GM13976 (cell line): Measurements from ENCODE around the gene CARD14.

Experiments used
- DNase-seq: peaks from one replicate; pipeline ENCODE4 v3.0.0; 2012; ENCODE audit warnings: low spot score
- CTCF ChIP-seq: IDR thresholded peaks from 2 replicates; pipeline ENCODE4 v1.5.1; 2012; ENCODE audit warnings: borderline replicate concordance, mild to moderate bottlenecking; ENCODE audit not compliant: insufficient read depth; ENCODE audit errors: extremely low read depth, missing control alignments, control extremely low read depth
- in situ Hi-C: fragments of 300-500 bp; cut with MboI; formaldehyde crosslinking; loops from one replicate; pipeline ENCODE4 v1.12.0; 2022; ENCODE audit warnings: low sequenced_read_pairs, mixed read lengths, inconsistent platforms; ENCODE audit not compliant: unreplicated experiment

The CARD14 gene

GRCh38 chr17:80227666-80228065 is 57.8 kb downstream of the CARD14 start:
- in situ Hi-C loops: no loop called here
- DNase-seq: no peak
- TF ChIP-seq CTCF: no peak

GRCh38 chr17:80228477-80228876 is 58.6 kb downstream of the CARD14 start:
- no peak for DNase-seq
- in situ Hi-C loops: no loop called here
- TF ChIP-seq CTCF: no peak

GRCh38 chr17:80229011-80229410 is 59.2 kb downstream of the CARD14 start:
- in situ Hi-C loops: no loop called here
- no peak for TF ChIP-seq CTCF
- DNase-seq: no peak

- no peak for DNase-seq
- in situ Hi-C loops: no loop called here
- no peak for TF ChIP-seq CTCF
Measured at GRCh38 chr17:80232438-80232837, 62.6 kb downstream of the CARD14 start.

GRCh38 chr17:80233202-80233601 is 63.4 kb downstream of the CARD14 start:
- TF ChIP-seq CTCF: no peak
- in situ Hi-C loops: no loop called here
- no peak for DNase-seq

GRCh38 chr17:80236911-80237310 is 67.1 kb downstream of the CARD14 start:
- in situ Hi-C loops: no loop called here
- no peak for DNase-seq
- no peak for TF ChIP-seq CTCF

GRCh38 chr17:80237386-80237785 is 67.6 kb downstream of the CARD14 start:
- in situ Hi-C loops: no loop called here
- DNase-seq: no peak
- TF ChIP-seq CTCF: no peak
